ENCODE data around the gene OR6B3.
A peak's percentile ranks its signal among the peaks of the same experiment; 100 is the strongest.

Gene OR6B3

GRCh38 chr2:240033330-240033678 is 20.0 kb downstream of the OR6B3 start:
- peaks cover 46% of the 10 kb centered on the region for H3K27me3 ChIP-seq (ENCODE audit: low read depth)
- DNase-seq (ENCODE audit: low spot score in 2 of 2) = no peak
- H3K36me3 ChIP-seq (replicated peaks) = no peaks in the 10 kb centered on the region
- in situ Hi-C loops (cut with MboI; ENCODE audit: low sequenced_read_pairs) = no loop called here
- H3K9me3 ChIP-seq = no peaks in the 10 kb centered on the region
- no peak overlapping the region for H3K4me3 ChIP-seq
- H3K4me1 ChIP-seq = no peaks in the 10 kb centered on the region

- Histone ChIP-seq H3K4me3 (no peak overlapping the region), H3K9me3 (no peaks in the 10 kb centered on the region), H3K36me3 (replicated peaks) (no peaks in the 10 kb centered on the region), H3K27me3 (ENCODE audit: low read depth) (peaks cover 44% of the 10 kb centered on the region), H3K4me1 (no peaks in the 10 kb centered on the region)
- no peak for DNase-seq (ENCODE audit: low spot score in 2 of 2)
- in situ Hi-C loops (cut with MboI; ENCODE audit: low sequenced_read_pairs) = no loop called here
Observed at GRCh38 chr2:240032406-240033329, 20.7 kb downstream of the OR6B3 start.

GRCh38 chr2:240030379-240031094 is 22.8 kb downstream of the OR6B3 start, which contains the start of gene OR6B2:
OR6B2 (minus strand) TSS chr2:240030429; CDS start chr2:240030429, 0 bp downstream.
- 0 out of 2 replicates have a peak, but pooled peaks cover 3% of the 10 kb centered on the region for H3K9me3 ChIP-seq
- H3K27me3 ChIP-seq (ENCODE audit: low read depth) = peaks cover 38% of the 10 kb centered on the region
- no peak within 1 kb of the TSS for H3K4me3 ChIP-seq
- in situ Hi-C loops (cut with MboI; ENCODE audit: low sequenced_read_pairs) = no loop called here
- H3K36me3 ChIP-seq (replicated peaks) = no peaks in the 10 kb centered on the region
- DNase-seq (ENCODE audit: low spot score in 2 of 2) = no peak
- H3K4me1 ChIP-seq = no peaks in the 10 kb centered on the region

- Histone ChIP-seq H3K27me3 (ENCODE audit: low read depth) (no peaks in the 10 kb centered on the region), H3K4me3 (peak overlapping the region; percentile 83), H3K4me1 (peaks cover 6% of the 10 kb centered on the region; the same call in 1 of the 2 replicates), H3K9me3 (0 out of 2 replicates have a peak, but pooled peaks cover 3% of the 10 kb centered on the region), H3K36me3 (replicated peaks) (peaks cover 20% of the 10 kb centered on the region)
- no peak for DNase-seq (ENCODE audit: low spot score in 2 of 2)
- in situ Hi-C loops (cut with MboI; ENCODE audit: low sequenced_read_pairs) = no loop called here
Observed at GRCh38 chr2:240024766-240025165, 28.6 kb downstream of the OR6B3 start.

- in situ Hi-C loops (cut with MboI; ENCODE audit: low sequenced_read_pairs) = no loop called here
- H3K4me1 ChIP-seq = peaks cover 6% of the 10 kb centered on the region; the same call in 1 of the 2 replicates
- H3K36me3 ChIP-seq (replicated peaks) = peaks cover 24% of the 10 kb centered on the region
- H3K9me3 ChIP-seq = 0 out of 2 replicates have a peak, but pooled peaks cover 3% of the 10 kb centered on the region
- peak overlapping the region; percentile 83 for H3K4me3 ChIP-seq
- DNase-seq (ENCODE audit: low spot score in 2 of 2) = peak in 1 of 2 experiments; percentile 21
- no peaks in the 10 kb centered on the region for H3K27me3 ChIP-seq (ENCODE audit: low read depth)
Observed at GRCh38 chr2:240023792-240024191, 29.5 kb downstream of the OR6B3 start.

- in situ Hi-C loops (cut with MboI; ENCODE audit: low sequenced_read_pairs) = no loop called here
- Histone ChIP-seq H3K4me3 (no peak overlapping the region), H3K9me3 (0 out of 2 replicates have a peak, but pooled peaks cover 3% of the 10 kb centered on the region), H3K4me1 (peaks cover 6% of the 10 kb centered on the region; the same call in 1 of the 2 replicates), H3K27me3 (ENCODE audit: low read depth) (no peaks in the 10 kb centered on the region), H3K36me3 (replicated peaks) (peaks cover 45% of the 10 kb centered on the region)
- peak; percentile 47 to 88 for DNase-seq (ENCODE audit: low spot score in 2 of 2)
Observed at GRCh38 chr2:240021488-240022104, 31.7 kb downstream of the OR6B3 start.

GRCh38 chr2:240018071-240018750 is 35.1 kb downstream of the OR6B3 start:
- Histone ChIP-seq H3K36me3 (replicated peaks) (peaks cover 74% of the 10 kb centered on the region), H3K4me1 (peaks cover 1% of the 10 kb centered on the region; the same call in 1 of the 2 replicates), H3K9me3 (no peaks in the 10 kb centered on the region), H3K4me3 (no peak overlapping the region), H3K27me3 (ENCODE audit: low read depth) (no peaks in the 10 kb centered on the region)
- no peak for DNase-seq (ENCODE audit: low spot score in 2 of 2)
- in situ Hi-C loops (cut with MboI; ENCODE audit: low sequenced_read_pairs) = no loop called here

- Histone ChIP-seq H3K36me3 (replicated peaks) (peaks cover 83% of the 10 kb centered on the region), H3K4me3 (no peak overlapping the region), H3K27me3 (ENCODE audit: low read depth) (no peaks in the 10 kb centered on the region), H3K4me1 (no peaks in the 10 kb centered on the region), H3K9me3 (no peaks in the 10 kb centered on the region)
- DNase-seq (ENCODE audit: low spot score in 2 of 2) = no peak
- in situ Hi-C loops (cut with MboI; ENCODE audit: low sequenced_read_pairs) = no loop called here
Observed at GRCh38 chr2:240014327-240014726, 39.0 kb downstream of the OR6B3 start.

- no peak for DNase-seq (ENCODE audit: low spot score in 2 of 2)
- no peaks in the 10 kb centered on the region for H3K9me3 ChIP-seq
- H3K4me1 ChIP-seq = no peaks in the 10 kb centered on the region
- H3K27me3 ChIP-seq (ENCODE audit: low read depth) = no peaks in the 10 kb centered on the region
- in situ Hi-C loops (cut with MboI; ENCODE audit: low sequenced_read_pairs) = no loop called here
- H3K4me3 ChIP-seq = no peak overlapping the region
- peaks cover 84% of the 10 kb centered on the region for H3K36me3 ChIP-seq (replicated peaks)
Observed at GRCh38 chr2:240013343-240013742, 40.0 kb downstream of the OR6B3 start.

- Histone ChIP-seq H3K4me3 (no peak overlapping the region), H3K4me1 (no peaks in the 10 kb centered on the region), H3K9me3 (no peaks in the 10 kb centered on the region), H3K36me3 (replicated peaks) (peaks cover 76% of the 10 kb centered on the region), H3K27me3 (ENCODE audit: low read depth) (no peaks in the 10 kb centered on the region)
- in situ Hi-C loops (cut with MboI; ENCODE audit: low sequenced_read_pairs) = no loop called here
- no peak for DNase-seq (ENCODE audit: low spot score in 2 of 2)
Observed at GRCh38 chr2:240002983-240003382, 50.3 kb downstream of the OR6B3 start.

- Histone ChIP-seq H3K4me1 (no peaks in the 10 kb centered on the region), H3K27me3 (ENCODE audit: low read depth) (no peaks in the 10 kb centered on the region), H3K9me3 (no peaks in the 10 kb centered on the region), H3K36me3 (replicated peaks) (peaks cover 61% of the 10 kb centered on the region), H3K4me3 (no peak overlapping the region)
- in situ Hi-C loops (cut with MboI; ENCODE audit: low sequenced_read_pairs) = no loop called here
- DNase-seq (ENCODE audit: low spot score in 2 of 2) = no peak
Observed at GRCh38 chr2:240000671-240001070, 52.6 kb downstream of the OR6B3 start.

GRCh38 chr2:239997686-239998409 is 55.5 kb downstream of the OR6B3 start:
- H3K9me3 ChIP-seq = no peaks in the 10 kb centered on the region
- H3K27me3 ChIP-seq (ENCODE audit: low read depth) = no peaks in the 10 kb centered on the region
- no peaks in the 10 kb centered on the region for H3K4me1 ChIP-seq
- peak in 1 of 2 experiments; percentile 20 for DNase-seq (ENCODE audit: low spot score in 2 of 2)
- peaks cover 41% of the 10 kb centered on the region for H3K36me3 ChIP-seq (replicated peaks)
- in situ Hi-C loops (cut with MboI; ENCODE audit: low sequenced_read_pairs) = no loop called here
- H3K4me3 ChIP-seq = no peak overlapping the region
